ENCODE data around the gene PTGFRN.

Gene PTGFRN

DNA sequence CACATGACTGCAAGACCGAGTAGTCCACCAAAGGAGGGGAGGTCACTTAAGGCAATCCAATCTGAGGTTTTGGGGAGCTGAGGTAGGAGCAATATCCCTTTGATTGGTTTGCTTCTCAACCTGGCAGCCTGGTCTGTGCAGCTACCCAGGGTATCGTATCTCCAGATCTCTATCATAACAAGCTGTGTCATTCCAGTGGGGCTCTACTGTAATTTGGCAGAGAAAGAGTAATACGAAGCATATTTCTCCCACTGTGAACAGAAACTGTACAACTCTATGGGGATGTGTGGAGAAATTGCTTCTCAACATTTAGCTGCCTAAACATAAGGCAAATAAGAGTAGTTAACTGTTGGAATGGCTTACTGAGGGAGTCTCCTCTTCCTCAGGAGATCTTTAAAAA is 112.4 kb downstream of the PTGFRN start:
- no peak for ATAC-seq
- TF ChIP-seq OSR1 (CRISPR knock-in tag; IDR thresholded peaks at IDR 0.05) = no peak
- TF ChIP-seq TOX (CRISPR knock-in tag; IDR thresholded peaks at IDR 0.05; ENCODE audit: borderline replicate concordance) = no peak
- TF ChIP-seq ZNF70 (CRISPR knock-in tag; IDR thresholded peaks at IDR 0.05) = no peak
- no peak for TF ChIP-seq ZNF565 (CRISPR knock-in tag; conservative IDR thresholded peaks at IDR 0.05; ENCODE audit: low read depth)

DNA sequence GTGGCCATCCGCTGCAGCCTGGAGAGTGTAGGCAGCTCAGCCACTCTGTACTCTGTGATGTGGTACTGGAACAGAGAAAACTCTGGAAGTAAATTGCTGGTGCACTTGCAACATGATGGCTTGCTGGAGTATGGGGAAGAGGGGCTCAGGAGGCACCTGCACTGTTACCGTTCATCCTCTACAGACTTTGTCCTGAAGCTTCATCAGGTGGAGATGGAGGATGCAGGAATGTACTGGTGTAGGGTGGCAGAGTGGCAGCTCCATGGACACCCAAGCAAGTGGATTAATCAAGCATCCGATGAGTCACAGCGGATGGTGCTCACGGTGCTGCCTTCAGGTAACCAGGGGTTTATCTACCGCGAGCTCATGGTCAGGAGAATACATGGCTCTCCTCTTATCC is 115.9 kb downstream of the PTGFRN start:
- TF ChIP-seq, protein P1, sequence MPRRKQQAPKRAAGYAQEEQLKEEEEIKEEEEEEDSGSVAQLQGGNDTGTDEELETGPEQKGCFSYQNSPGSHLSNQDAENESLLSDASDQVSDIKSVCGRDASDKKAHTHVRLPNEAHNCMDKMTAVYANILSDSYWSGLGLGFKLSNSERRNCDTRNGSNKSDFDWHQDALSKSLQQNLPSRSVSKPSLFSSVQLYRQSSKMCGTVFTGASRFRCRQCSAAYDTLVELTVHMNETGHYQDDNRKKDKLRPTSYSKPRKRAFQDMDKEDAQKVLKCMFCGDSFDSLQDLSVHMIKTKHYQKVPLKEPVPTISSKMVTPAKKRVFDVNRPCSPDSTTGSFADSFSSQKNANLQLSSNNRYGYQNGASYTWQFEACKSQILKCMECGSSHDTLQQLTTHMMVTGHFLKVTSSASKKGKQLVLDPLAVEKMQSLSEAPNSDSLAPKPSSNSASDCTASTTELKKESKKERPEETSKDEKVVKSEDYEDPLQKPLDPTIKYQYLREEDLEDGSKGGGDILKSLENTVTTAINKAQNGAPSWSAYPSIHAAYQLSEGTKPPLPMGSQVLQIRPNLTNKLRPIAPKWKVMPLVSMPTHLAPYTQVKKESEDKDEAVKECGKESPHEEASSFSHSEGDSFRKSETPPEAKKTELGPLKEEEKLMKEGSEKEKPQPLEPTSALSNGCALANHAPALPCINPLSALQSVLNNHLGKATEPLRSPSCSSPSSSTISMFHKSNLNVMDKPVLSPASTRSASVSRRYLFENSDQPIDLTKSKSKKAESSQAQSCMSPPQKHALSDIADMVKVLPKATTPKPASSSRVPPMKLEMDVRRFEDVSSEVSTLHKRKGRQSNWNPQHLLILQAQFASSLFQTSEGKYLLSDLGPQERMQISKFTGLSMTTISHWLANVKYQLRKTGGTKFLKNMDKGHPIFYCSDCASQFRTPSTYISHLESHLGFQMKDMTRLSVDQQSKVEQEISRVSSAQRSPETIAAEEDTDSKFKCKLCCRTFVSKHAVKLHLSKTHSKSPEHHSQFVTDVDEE (CRISPR knock-in tag; IDR thresholded peaks at IDR 0.05) = no peak
- TF ChIP-seq ZFP30 (CRISPR knock-in tag; IDR thresholded peaks at IDR 0.05) (no peak), SNAI2 (CRISPR knock-in tag; IDR thresholded peaks at IDR 0.05) (no peak)
- TF ChIP-seq, protein P2, sequence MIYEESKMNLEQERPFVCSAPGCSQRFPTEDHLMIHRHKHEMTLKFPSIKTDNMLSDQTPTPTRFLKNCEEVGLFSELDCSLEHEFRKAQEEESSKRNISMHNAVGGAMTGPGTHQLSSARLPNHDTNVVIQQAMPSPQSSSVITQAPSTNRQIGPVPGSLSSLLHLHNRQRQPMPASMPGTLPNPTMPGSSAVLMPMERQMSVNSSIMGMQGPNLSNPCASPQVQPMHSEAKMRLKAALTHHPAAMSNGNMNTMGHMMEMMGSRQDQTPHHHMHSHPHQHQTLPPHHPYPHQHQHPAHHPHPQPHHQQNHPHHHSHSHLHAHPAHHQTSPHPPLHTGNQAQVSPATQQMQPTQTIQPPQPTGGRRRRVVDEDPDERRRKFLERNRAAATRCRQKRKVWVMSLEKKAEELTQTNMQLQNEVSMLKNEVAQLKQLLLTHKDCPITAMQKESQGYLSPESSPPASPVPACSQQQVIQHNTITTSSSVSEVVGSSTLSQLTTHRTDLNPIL (CRISPR knock-in tag; IDR thresholded peaks at IDR 0.05; ENCODE audit: low read depth) = no peak
- no peak for ATAC-seq

DNA sequence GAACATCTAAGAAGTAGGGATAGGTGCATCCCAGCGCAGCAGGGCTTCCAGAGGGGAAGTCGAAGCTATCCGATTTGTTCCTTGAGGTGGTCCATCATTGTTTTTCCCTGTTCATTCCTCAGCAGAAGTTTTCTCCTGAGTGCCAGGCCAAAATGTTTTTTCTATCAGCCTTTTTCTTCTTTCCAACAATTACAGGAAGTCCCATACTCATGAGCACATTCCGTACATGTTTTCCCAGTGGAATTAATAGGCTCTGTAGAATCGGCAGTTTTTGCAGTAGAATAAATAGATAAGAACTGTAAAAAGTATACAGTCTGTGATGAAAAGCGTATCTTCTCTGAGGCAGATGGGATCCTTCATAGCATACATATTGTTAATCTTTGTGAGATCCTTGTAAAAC is 116.6 kb downstream of the PTGFRN start:
- no peak for TF ChIP-seq GLIS3 (CRISPR knock-in tag; IDR thresholded peaks at IDR 0.05)
- TF ChIP-seq, protein P3, sequence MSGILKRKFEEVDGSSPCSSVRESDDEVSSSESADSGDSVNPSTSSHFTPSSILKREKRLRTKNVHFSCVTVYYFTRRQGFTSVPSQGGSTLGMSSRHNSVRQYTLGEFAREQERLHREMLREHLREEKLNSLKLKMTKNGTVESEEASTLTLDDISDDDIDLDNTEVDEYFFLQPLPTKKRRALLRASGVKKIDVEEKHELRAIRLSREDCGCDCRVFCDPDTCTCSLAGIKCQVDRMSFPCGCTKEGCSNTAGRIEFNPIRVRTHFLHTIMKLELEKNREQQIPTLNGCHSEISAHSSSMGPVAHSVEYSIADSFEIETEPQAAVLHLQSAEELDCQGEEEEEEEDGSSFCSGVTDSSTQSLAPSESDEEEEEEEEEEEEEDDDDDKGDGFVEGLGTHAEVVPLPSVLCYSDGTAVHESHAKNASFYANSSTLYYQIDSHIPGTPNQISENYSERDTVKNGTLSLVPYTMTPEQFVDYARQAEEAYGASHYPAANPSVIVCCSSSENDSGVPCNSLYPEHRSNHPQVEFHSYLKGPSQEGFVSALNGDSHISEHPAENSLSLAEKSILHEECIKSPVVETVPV (CRISPR knock-in tag; IDR thresholded peaks at IDR 0.05) = no peak
- TF ChIP-seq SNAI2 (CRISPR knock-in tag; IDR thresholded peaks at IDR 0.05) = no peak
- no peak for ATAC-seq

DNA sequence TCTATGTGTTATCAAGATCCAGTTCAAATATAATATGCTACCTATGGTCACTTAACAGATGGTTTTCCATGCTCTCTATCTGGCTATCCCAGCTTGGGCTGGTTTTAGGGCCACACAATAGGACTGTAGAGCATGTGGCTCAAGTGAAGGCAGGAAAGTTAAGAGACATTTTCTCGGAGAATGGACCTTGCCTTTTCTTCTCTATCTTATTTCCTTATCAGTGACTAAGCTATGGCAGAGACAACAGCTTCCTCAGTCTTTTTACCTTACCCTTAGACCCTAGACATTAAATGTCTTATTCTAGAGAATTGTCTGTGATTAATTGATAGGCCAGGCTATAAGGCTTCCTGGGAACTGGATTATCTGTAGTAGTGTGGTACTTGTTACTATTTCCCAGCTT is 120.0 kb downstream of the PTGFRN start:
- TF ChIP-seq, protein P4, sequence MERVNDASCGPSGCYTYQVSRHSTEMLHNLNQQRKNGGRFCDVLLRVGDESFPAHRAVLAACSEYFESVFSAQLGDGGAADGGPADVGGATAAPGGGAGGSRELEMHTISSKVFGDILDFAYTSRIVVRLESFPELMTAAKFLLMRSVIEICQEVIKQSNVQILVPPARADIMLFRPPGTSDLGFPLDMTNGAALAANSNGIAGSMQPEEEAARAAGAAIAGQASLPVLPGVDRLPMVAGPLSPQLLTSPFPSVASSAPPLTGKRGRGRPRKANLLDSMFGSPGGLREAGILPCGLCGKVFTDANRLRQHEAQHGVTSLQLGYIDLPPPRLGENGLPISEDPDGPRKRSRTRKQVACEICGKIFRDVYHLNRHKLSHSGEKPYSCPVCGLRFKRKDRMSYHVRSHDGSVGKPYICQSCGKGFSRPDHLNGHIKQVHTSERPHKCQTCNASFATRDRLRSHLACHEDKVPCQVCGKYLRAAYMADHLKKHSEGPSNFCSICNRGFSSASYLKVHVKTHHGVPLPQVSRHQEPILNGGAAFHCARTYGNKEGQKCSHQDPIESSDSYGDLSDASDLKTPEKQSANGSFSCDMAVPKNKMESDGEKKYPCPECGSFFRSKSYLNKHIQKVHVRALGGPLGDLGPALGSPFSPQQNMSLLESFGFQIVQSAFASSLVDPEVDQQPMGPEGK (CRISPR knock-in tag; IDR thresholded peaks at IDR 0.05; ENCODE audit: borderline replicate concordance) = no peak
- TF ChIP-seq BACH2 (CRISPR knock-in tag; IDR thresholded peaks at IDR 0.05; ENCODE audit: borderline replicate concordance) = no peak
- ATAC-seq = no peak

DNA sequence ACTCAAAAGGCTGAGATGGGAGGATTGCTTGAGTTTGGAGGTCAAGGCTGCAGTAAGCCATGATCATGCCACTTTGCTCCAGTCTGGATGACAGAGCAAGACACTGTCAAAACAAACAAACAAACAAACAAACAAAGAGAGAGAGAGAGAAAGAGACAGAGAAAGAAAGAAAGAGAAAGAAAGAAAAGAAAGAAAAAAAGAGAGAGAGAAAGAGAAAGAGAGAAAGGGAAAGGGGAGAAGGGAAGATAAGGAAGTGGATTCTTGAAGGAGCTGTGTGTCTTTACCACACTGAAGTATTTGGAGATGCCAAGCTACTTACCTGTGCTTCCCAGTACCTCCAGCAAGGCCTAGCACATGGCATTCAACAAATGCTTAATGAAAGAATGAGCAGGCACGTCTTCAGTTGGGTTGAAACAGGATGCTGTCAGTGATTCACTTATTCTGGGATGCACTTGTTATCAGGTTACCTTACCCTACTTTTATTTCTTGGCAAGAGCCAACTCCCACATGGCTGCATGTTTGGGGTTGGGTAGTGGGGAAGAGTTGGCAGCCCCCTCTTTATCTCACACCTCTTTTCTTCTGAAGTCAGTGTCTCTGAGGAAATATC is 120.7 kb downstream of the PTGFRN start:
- ATAC-seq = no peak
- no peak for TF ChIP-seq RARB (CRISPR knock-in tag; IDR thresholded peaks at IDR 0.05)
- no peak for TF ChIP-seq OSR1 (CRISPR knock-in tag; IDR thresholded peaks at IDR 0.05)
- no peak for TF ChIP-seq ISL1 (CRISPR knock-in tag; IDR thresholded peaks at IDR 0.05)
- no peak for TF ChIP-seq CSDC2 (CRISPR knock-in tag; IDR thresholded peaks at IDR 0.05)
- TF ChIP-seq, protein P2 (CRISPR knock-in tag; IDR thresholded peaks at IDR 0.05; ENCODE audit: low read depth) = no peak
- no peak for TF ChIP-seq BACH2 (CRISPR knock-in tag; IDR thresholded peaks at IDR 0.05; ENCODE audit: borderline replicate concordance)

DNA sequence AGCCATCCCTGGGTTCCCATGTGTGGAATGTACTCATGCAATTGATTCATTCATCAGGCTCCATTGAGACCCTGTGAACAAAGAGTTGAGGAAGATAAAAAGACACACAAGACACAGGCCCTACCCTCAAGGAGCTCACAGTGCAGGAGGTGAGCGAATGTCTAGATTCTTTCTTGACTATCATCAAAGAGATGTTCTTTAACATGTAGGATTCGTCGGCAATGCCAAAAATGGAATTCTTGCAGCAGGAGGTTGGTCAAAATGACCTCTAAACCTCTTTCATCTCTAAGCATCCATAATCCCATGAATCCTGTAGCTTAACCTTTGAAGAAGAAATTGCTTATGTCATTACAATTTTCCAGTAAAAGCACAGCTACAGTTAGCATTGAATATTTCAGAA is 122.5 kb downstream of the PTGFRN start:
- TF ChIP-seq ESRRG (CRISPR knock-in tag; IDR thresholded peaks at IDR 0.05) = no peak
- TF ChIP-seq, protein P5, sequence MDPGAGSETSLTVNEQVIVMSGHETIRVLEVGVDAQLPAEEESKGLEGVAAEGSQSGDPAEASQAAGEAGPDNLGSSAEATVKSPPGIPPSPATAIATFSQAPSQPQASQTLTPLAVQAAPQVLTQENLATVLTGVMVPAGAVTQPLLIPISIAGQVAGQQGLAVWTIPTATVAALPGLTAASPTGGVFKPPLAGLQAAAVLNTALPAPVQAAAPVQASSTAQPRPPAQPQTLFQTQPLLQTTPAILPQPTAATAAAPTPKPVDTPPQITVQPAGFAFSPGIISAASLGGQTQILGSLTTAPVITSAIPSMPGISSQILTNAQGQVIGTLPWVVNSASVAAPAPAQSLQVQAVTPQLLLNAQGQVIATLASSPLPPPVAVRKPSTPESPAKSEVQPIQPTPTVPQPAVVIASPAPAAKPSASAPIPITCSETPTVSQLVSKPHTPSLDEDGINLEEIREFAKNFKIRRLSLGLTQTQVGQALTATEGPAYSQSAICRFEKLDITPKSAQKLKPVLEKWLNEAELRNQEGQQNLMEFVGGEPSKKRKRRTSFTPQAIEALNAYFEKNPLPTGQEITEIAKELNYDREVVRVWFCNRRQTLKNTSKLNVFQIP (CRISPR knock-in tag; IDR thresholded peaks at IDR 0.05; ENCODE audit: borderline replicate concordance, low read depth) = no peak
- no peak for ATAC-seq
